ENCODE data around the gene ZSWIM3. TPM values are rescaled to one million over a fixed set of nuclear protein-coding genes. Genes with fewer than 3 reads are reported as not detected.
A peak's percentile ranks its signal among the peaks of the same experiment; 100 is the strongest.

Gene ZSWIM3
- total and polyA plus RNA-seq, 2 of the 13 experiments (the other 11 are each of a cell fraction or from before 2014, with no cell fraction given): 5.2 to 5.8 TPM

- peak; percentile 9; the same call in 1 of the 2 replicates for TF ChIP-seq GLI4 (CRISPR knock-in tag; IDR thresholded peaks at IDR 0.05; ENCODE audit: borderline replicate concordance)
- TF ChIP-seq ZNF784 (CRISPR knock-in tag; IDR thresholded peaks at IDR 0.05; ENCODE audit: borderline replicate concordance): peak; percentile 77; the same call in 1 of the 2 replicates
- peak; percentile 30; the same call in 1 of the 2 replicates for TF ChIP-seq ZNF761 (CRISPR knock-in tag; conservative IDR thresholded peaks at IDR 0.05)
- peak; percentile 79 for TF ChIP-seq ZNF770 (CRISPR knock-in tag; IDR thresholded peaks at IDR 0.05)
- no peak for TF ChIP-seq LRRFIP1 (CRISPR knock-in tag; conservative IDR thresholded peaks at IDR 0.05)
- TF ChIP-seq ZNF354B (CRISPR knock-in tag; IDR thresholded peaks at IDR 0.05): 0 out of 2 replicates have a peak, but pooled peaks have one; percentile 42
- TF ChIP-seq ARNT2 (CRISPR knock-in tag; IDR thresholded peaks at IDR 0.05; ENCODE audit: low read depth): peak; percentile 66
- TF ChIP-seq GFI1 (CRISPR knock-in tag; IDR thresholded peaks at IDR 0.05; ENCODE audit: borderline replicate concordance): peak; percentile 62; the same call in 1 of the 2 replicates
- TF ChIP-seq ZNF136 (CRISPR knock-in tag; IDR thresholded peaks at IDR 0.05; ENCODE audit: low read depth): peak; percentile 90; the same call in 1 of the 2 replicates
- peak; percentile 17; the same call in 1 of the 2 replicates for TF ChIP-seq ZNF276 (CRISPR knock-in tag; IDR thresholded peaks at IDR 0.05; ENCODE audit: low read depth)
- peak; percentile 81 for TF ChIP-seq ZMYM2 (CRISPR knock-in tag; IDR thresholded peaks at IDR 0.05)
- TF ChIP-seq PRDM15 (CRISPR knock-in tag; IDR thresholded peaks at IDR 0.05): peak; percentile 95
- TF ChIP-seq TFAP4 (IDR thresholded peaks at IDR 0.05; ENCODE audit: borderline replicate concordance, low read depth): no peak
- TF ChIP-seq ZNF549 (CRISPR knock-in tag; IDR thresholded peaks at IDR 0.05): peak; percentile 76; the same call in 1 of the 2 replicates
- TF ChIP-seq ZNF12 (CRISPR knock-in tag; IDR thresholded peaks at IDR 0.05): peak; percentile 7; the same call in 1 of the 2 replicates
Measured at GRCh38 chr20:45833030-45833882, 24.2 kb upstream of the ZSWIM3 start, which contains the start of gene SNX21 (continued).

Data from HepG2 (cell line).